ENCODE measurements around the gene KEAP1. TPM values are rescaled to one million over a fixed set of nuclear protein-coding genes. Genes with fewer than 3 reads are reported as not detected.

Gene KEAP1
- polyA plus RNA-seq, 1 donor from 2014 or later = 39.0 TPM

DNA sequence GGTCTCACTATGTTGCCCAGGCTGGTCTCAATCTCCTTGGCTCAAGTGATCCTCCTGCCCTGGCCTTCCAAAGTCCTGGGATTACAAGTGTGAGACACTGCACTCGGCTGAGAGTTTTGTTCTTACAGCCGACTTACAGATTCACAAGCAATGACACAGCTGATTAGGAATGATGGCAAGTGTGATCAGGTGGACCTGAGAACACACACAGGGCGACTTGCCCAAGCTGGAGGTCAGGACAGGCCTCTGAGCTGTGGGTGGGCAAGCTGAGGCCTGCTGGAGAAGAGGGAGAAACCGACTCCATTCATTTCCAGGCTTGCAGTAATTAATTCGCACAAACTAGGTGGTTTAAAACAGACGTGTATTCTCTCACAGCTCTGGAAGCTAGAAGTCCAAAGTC lies 32.5 kb upstream of the KEAP1 start:
- no peaks in the 10 kb centered on the region for H3K9me3 ChIP-seq (ENCODE audit: low read length)
- H3K4me3 ChIP-seq (ENCODE audit: low read length) = no peak overlapping the region
- no peaks in the 10 kb centered on the region for H3K9me2 ChIP-seq (ENCODE audit: insufficient read depth, low read length)
- TF ChIP-seq POLR2AphosphoS5 (IDR thresholded peaks at IDR 0.05) = no peak
- TF ChIP-seq RAD21 (conservative IDR thresholded peaks at IDR 0.05) = no peak
- TF ChIP-seq EZH2 (IDR thresholded peaks at IDR 0.05; ENCODE audit: borderline replicate concordance, insufficient read depth, low read length, poor library complexity, severe bottlenecking) = no peak
- no peak for TF ChIP-seq TAF1 (IDR thresholded peaks at IDR 0.05; ENCODE audit: low read depth)
- no peak for TF ChIP-seq EP300 (conservative IDR thresholded peaks at IDR 0.05; ENCODE audit: poor library complexity, severe bottlenecking)
- TF ChIP-seq, protein P1, sequence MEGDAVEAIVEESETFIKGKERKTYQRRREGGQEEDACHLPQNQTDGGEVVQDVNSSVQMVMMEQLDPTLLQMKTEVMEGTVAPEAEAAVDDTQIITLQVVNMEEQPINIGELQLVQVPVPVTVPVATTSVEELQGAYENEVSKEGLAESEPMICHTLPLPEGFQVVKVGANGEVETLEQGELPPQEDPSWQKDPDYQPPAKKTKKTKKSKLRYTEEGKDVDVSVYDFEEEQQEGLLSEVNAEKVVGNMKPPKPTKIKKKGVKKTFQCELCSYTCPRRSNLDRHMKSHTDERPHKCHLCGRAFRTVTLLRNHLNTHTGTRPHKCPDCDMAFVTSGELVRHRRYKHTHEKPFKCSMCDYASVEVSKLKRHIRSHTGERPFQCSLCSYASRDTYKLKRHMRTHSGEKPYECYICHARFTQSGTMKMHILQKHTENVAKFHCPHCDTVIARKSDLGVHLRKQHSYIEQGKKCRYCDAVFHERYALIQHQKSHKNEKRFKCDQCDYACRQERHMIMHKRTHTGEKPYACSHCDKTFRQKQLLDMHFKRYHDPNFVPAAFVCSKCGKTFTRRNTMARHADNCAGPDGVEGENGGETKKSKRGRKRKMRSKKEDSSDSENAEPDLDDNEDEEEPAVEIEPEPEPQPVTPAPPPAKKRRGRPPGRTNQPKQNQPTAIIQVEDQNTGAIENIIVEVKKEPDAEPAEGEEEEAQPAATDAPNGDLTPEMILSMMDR (IDR thresholded peaks at IDR 0.05; ENCODE audit: poor library complexity, severe bottlenecking) = no peak
- no peak for TF ChIP-seq SMC3 (conservative IDR thresholded peaks at IDR 0.05; ENCODE audit: poor library complexity)
- TF ChIP-seq, protein P2, sequence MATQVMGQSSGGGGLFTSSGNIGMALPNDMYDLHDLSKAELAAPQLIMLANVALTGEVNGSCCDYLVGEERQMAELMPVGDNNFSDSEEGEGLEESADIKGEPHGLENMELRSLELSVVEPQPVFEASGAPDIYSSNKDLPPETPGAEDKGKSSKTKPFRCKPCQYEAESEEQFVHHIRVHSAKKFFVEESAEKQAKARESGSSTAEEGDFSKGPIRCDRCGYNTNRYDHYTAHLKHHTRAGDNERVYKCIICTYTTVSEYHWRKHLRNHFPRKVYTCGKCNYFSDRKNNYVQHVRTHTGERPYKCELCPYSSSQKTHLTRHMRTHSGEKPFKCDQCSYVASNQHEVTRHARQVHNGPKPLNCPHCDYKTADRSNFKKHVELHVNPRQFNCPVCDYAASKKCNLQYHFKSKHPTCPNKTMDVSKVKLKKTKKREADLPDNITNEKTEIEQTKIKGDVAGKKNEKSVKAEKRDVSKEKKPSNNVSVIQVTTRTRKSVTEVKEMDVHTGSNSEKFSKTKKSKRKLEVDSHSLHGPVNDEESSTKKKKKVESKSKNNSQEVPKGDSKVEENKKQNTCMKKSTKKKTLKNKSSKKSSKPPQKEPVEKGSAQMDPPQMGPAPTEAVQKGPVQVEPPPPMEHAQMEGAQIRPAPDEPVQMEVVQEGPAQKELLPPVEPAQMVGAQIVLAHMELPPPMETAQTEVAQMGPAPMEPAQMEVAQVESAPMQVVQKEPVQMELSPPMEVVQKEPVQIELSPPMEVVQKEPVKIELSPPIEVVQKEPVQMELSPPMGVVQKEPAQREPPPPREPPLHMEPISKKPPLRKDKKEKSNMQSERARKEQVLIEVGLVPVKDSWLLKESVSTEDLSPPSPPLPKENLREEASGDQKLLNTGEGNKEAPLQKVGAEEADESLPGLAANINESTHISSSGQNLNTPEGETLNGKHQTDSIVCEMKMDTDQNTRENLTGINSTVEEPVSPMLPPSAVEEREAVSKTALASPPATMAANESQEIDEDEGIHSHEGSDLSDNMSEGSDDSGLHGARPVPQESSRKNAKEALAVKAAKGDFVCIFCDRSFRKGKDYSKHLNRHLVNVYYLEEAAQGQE (IDR thresholded peaks at IDR 0.05; ENCODE audit: borderline replicate concordance) = no peak
- no peak for TF ChIP-seq MXI1 (conservative IDR thresholded peaks at IDR 0.05; ENCODE audit: poor library complexity, severe bottlenecking)
- H3K4me2 ChIP-seq (ENCODE audit: low read length) = no peak overlapping the region
- no peaks in the 10 kb centered on the region for H4K20me1 ChIP-seq (ENCODE audit: insufficient read depth)
- H3K27ac ChIP-seq (ENCODE audit: low read length) = no peak overlapping the region
- H2AFZ ChIP-seq (ENCODE audit: low read depth, low read length) = no peak overlapping the region
- H3K36me3 ChIP-seq (ENCODE audit: insufficient read depth, low read length) = no peaks in the 10 kb centered on the region
- no peaks in the 10 kb centered on the region for H3K27me3 ChIP-seq (ENCODE audit: insufficient read depth, low read depth, low read length)
- H3K9ac ChIP-seq (ENCODE audit: low read length) = no peak overlapping the region
- H3K79me2 ChIP-seq (replicated peaks; ENCODE audit: insufficient read depth, low read length) = no peaks in the 10 kb centered on the region
- no peaks in the 10 kb centered on the region for H3F3A ChIP-seq (ENCODE audit: insufficient read depth, low read length, poor library complexity, severe bottlenecking)

DNA sequence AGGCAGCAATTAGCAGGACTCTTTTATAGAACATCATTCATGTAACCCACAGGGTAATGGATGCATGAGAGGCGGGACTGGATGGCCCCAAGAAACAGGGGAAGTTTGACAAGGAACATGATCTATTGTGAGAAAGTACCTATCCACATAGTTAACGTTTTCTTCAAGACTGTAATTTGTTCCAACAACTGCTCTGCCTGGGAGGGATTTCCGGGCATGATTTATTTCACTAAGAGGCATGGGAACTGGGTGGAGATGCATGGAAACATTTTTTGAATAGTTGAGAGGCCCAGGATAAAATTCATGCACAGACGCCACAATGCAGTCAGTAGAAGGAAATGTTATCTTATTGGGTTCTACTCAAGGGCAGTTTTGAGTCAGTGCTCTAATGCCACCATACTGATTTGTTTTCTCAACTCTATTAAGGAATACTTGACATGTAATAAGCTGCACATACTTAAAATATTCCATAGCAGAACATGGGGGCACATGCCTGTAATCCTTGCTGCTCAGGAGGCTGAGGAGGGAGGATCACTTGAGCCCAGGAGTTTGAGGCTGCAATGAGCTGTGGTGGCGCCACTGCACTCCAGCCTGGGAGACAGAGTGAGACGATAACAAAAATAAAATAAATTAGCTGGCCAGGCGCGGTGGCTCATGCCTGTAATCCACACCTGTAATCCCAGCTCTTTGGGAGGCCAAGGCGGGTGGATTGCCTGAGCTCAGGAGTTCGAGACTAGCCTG lies 30.7 kb upstream of the KEAP1 start:
- no peaks in the 10 kb centered on the region for H3K27me3 ChIP-seq (ENCODE audit: insufficient read depth, low read depth, low read length)
- H3K9me3 ChIP-seq (ENCODE audit: low read length) = no peaks in the 10 kb centered on the region
- H3K4me2 ChIP-seq (ENCODE audit: low read length) = no peak overlapping the region
- no peaks in the 10 kb centered on the region for H4K20me1 ChIP-seq (ENCODE audit: insufficient read depth)
- H2AFZ ChIP-seq (ENCODE audit: low read depth, low read length) = no peak overlapping the region
- TF ChIP-seq EZH2 (IDR thresholded peaks at IDR 0.05; ENCODE audit: borderline replicate concordance, insufficient read depth, low read length, poor library complexity, severe bottlenecking) (no peak), POLR2AphosphoS5 (IDR thresholded peaks at IDR 0.05) (no peak), RAD21 (conservative IDR thresholded peaks at IDR 0.05) (no peak), TAF1 (IDR thresholded peaks at IDR 0.05; ENCODE audit: low read depth) (no peak)
- TF ChIP-seq, protein P1 (IDR thresholded peaks at IDR 0.05; ENCODE audit: poor library complexity, severe bottlenecking) = no peak
- no peaks in the 10 kb centered on the region for H3F3A ChIP-seq (ENCODE audit: insufficient read depth, low read length, poor library complexity, severe bottlenecking)
- no peaks in the 10 kb centered on the region for H3K79me2 ChIP-seq (replicated peaks; ENCODE audit: insufficient read depth, low read length)
- no peaks in the 10 kb centered on the region for H3K36me3 ChIP-seq (ENCODE audit: insufficient read depth, low read length)
- no peak overlapping the region for H3K27ac ChIP-seq (ENCODE audit: low read length)
- no peak overlapping the region for H3K4me3 ChIP-seq (ENCODE audit: low read length)
- no peaks in the 10 kb centered on the region for H3K9me2 ChIP-seq (ENCODE audit: insufficient read depth, low read length)
- no peak overlapping the region for H3K9ac ChIP-seq (ENCODE audit: low read length)

Data from neural cell (in vitro differentiated cells).